HEK293 (cell line): ENCODE results near the gene C19orf73.

Experiments used
- CTCF ChIA-PET: fragments of 350-600 bp; formaldehyde crosslinking; extraction: SDS; loops from one replicate; lab custom pipeline; 2021; ENCODE audit warnings: antibody characterized with exemption; lab: Yijun Ruan, JAX
- POLR2A ChIA-PET: fragments of 300-600 bp; formaldehyde crosslinking; extraction: SDS; loops from one replicate; lab custom pipeline; 2020; ENCODE audit warnings: antibody characterized with exemption, inconsistent platforms; lab: Yijun Ruan, JAX
- H3K27ac ChIP-seq: fragments of 200-500 bp; sonication (Bioruptor generic); 2 replicates; pipeline ENCODE4 v1.5.1; 2014; ENCODE audit warnings: low read depth, low read length, control low read depth, inconsistent platforms; ENCODE audit errors: extremely low read depth
- H3K36me3 ChIP-seq, 2 experiments: fragments of 200-500 bp in 1 of 2; sonication (Bioruptor generic) in 1 of 2; 1 replicate in 1 of 2; 2 replicates in 1 of 2; pipeline ENCODE4 v1.5.1; 2014 to 2017; ENCODE audit warnings: inconsistent platforms in 2 of 2, low read length in 2 of 2; ENCODE audit not compliant: control insufficient read depth in 2 of 2, insufficient read depth in 1 of 2
- H3K4me1 ChIP-seq: fragments of 200-500 bp; sonication (Bioruptor generic); 2 replicates; pipeline ENCODE4 v1.5.1; 2014; ENCODE audit warnings: mild to moderate bottlenecking, low read length, inconsistent platforms; ENCODE audit not compliant: control insufficient read depth, insufficient read depth
- H3K4me3 ChIP-seq: 2 replicates; pipeline ENCODE4 v1.5.1; 2011; ENCODE audit warnings: low read depth, mild to moderate bottlenecking, control low read depth, low read length, moderate library complexity
- H3K9me3 ChIP-seq: fragments of 200-500 bp; sonication (Bioruptor generic); 2 replicates; pipeline ENCODE4 v1.5.1; 2014; ENCODE audit warnings: low read depth, low read length, inconsistent platforms; ENCODE audit not compliant: control insufficient read depth, insufficient read depth
- BCL11A ChIP-seq: fragments of 450-650 bp; formaldehyde crosslinking; IDR thresholded peaks from 2 replicates; pipeline ENCODE4 v1.5.1; 2016; ENCODE audit warnings: low read depth, missing biosample characterization, missing genetic modification characterization
- BCL11B ChIP-seq: fragments of 450-650 bp; formaldehyde crosslinking; IDR thresholded peaks from 2 replicates; pipeline ENCODE4 v1.5.1; 2016; ENCODE audit warnings: low read depth, missing biosample characterization, missing genetic modification characterization
- GLIS1 ChIP-seq: fragments of 450-650 bp; formaldehyde crosslinking; IDR thresholded peaks from 2 replicates; pipeline ENCODE4 v1.5.1; 2016; ENCODE audit warnings: missing biosample characterization, missing genetic modification characterization
- INSM2 ChIP-seq: fragments of 450-650 bp; formaldehyde crosslinking; IDR thresholded peaks from 2 replicates; pipeline ENCODE4 v1.5.1; 2016; ENCODE audit warnings: missing biosample characterization, missing genetic modification characterization
- PRDM4 ChIP-seq: fragments of 450-650 bp; formaldehyde crosslinking; IDR thresholded peaks from 2 replicates; pipeline ENCODE4 v1.5.1; 2017; ENCODE audit warnings: missing biosample characterization, missing genetic modification characterization
- SP2 ChIP-seq: fragments of 450-650 bp; formaldehyde crosslinking; IDR thresholded peaks from 2 replicates; pipeline ENCODE4 v1.5.1; 2016; ENCODE audit warnings: missing biosample characterization, missing genetic modification characterization
- ZBTB17 ChIP-seq: fragments of 450-650 bp; formaldehyde crosslinking; IDR thresholded peaks from 2 replicates; pipeline ENCODE4 v1.5.1; 2016; ENCODE audit warnings: missing biosample characterization, missing genetic modification characterization
- ZBTB44 ChIP-seq: fragments of 450-650 bp; IDR thresholded peaks from 2 replicates; pipeline ENCODE4 v1.5.1; 2018; ENCODE audit warnings: missing biosample characterization, mild to moderate bottlenecking, missing genetic modification characterization
- ZBTB48 ChIP-seq: fragments of 450-650 bp; formaldehyde crosslinking; IDR thresholded peaks from 2 replicates; pipeline ENCODE4 v1.5.1; 2016; ENCODE audit warnings: missing biosample characterization, missing genetic modification characterization
- ZEB2 ChIP-seq: fragments of 450-650 bp; formaldehyde crosslinking; IDR thresholded peaks from 2 replicates; pipeline ENCODE4 v1.5.1; 2016; ENCODE audit warnings: missing biosample characterization, missing genetic modification characterization
- ZFP3 ChIP-seq: fragments of 450-650 bp; formaldehyde crosslinking; IDR thresholded peaks from 2 replicates; pipeline ENCODE4 v1.5.1; 2016; ENCODE audit warnings: low read depth, missing biosample characterization, missing genetic modification characterization
- ZIC2 ChIP-seq: fragments of 450-650 bp; formaldehyde crosslinking; IDR thresholded peaks from 2 replicates; pipeline ENCODE4 v1.5.1; 2016; ENCODE audit warnings: missing biosample characterization, missing genetic modification characterization
- ZNF10 ChIP-seq: fragments of 450-650 bp; formaldehyde crosslinking; IDR thresholded peaks from 2 replicates; pipeline ENCODE4 v1.5.1; 2017; ENCODE audit warnings: missing biosample characterization, missing genetic modification characterization
- ZNF121 ChIP-seq: fragments of 450-650 bp; formaldehyde crosslinking; IDR thresholded peaks from 2 replicates; pipeline ENCODE4 v1.5.1; 2016; ENCODE audit warnings: missing biosample characterization, missing genetic modification characterization
- ZNF174 ChIP-seq: fragments of 450-650 bp; formaldehyde crosslinking; IDR thresholded peaks from 2 replicates; pipeline ENCODE4 v1.5.0; 2017; ENCODE audit warnings: missing biosample characterization, mild to moderate bottlenecking, missing genetic modification characterization
- ZNF214 ChIP-seq: fragments of 450-650 bp; formaldehyde crosslinking; IDR thresholded peaks from 2 replicates; pipeline ENCODE4 v1.5.1; 2017; ENCODE audit warnings: missing biosample characterization, mild to moderate bottlenecking, missing genetic modification characterization, borderline replicate concordance
- ZNF335 ChIP-seq: fragments of 450-650 bp; formaldehyde crosslinking; conservative IDR thresholded peaks from 2 replicates; pipeline ENCODE4 v1.5.1; 2016; ENCODE audit warnings: missing biosample characterization, missing genetic modification characterization
- ZNF501 ChIP-seq: fragments of 450-650 bp; formaldehyde crosslinking; IDR thresholded peaks from 2 replicates; pipeline ENCODE4 v1.5.1; 2016; ENCODE audit warnings: missing biosample characterization, missing genetic modification characterization
- ZNF548 ChIP-seq: fragments of 450-650 bp; formaldehyde crosslinking; IDR thresholded peaks from 2 replicates; pipeline ENCODE4 v1.5.1; 2016; ENCODE audit warnings: missing biosample characterization, missing genetic modification characterization
- ZNF768 ChIP-seq: fragments of 450-650 bp; formaldehyde crosslinking; IDR thresholded peaks from 2 replicates; pipeline ENCODE4 v1.5.1; 2018; ENCODE audit warnings: missing biosample characterization, mild to moderate bottlenecking, missing genetic modification characterization
- TF ChIP-seq, protein P1 (sequence below): fragments of 450-650 bp; formaldehyde crosslinking; IDR thresholded peaks from 2 replicates; pipeline ENCODE4 v1.5.1; 2016; ENCODE audit warnings: missing biosample characterization, missing genetic modification characterization
- TF ChIP-seq, protein P2 (sequence below): fragments of 450-650 bp; formaldehyde crosslinking; IDR thresholded peaks from 2 replicates; pipeline ENCODE4 v1.5.1; 2016; ENCODE audit warnings: missing biosample characterization, missing genetic modification characterization

Gene C19orf73

DNA sequence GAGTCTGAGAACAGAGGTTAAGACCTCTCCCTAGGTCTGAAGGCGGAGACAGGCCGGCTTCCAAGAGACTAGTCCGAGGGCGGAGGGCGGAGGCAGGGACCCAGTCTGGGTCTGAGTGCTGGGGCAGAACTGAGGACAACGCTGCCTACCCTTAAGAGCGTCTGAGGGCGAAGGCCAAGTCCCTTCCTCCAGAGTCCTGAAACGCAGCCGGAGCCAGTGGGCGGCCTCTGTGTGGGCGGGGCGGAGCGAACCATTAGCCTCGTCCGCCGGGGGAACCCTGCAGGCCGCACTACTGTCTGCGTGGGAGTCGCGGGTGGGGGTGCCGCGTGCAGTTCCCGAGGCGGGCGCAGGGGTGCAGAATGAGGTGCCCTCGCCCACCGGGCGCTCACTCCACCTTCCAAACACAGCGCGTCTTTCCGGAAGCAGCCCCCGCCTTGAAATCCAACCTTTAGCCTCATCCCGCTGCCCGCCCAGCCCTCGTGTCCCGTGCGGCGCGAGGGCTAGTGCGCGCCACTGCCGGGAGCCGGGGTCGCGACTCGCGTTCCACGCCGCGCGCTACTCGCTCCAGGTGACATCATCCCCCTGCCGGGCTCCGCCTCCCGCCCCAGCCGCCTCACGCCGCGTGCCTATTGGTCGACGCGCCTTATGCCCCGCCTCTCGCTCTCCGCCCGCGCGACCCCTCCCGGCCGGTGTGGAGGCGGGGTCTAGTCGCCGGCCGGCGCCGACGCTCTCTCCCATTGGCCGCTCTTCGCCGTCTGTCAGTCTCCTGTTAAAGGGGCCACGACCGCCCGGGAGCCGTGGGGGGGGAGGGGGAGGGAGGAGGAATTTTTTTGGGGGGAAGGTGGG lies at the start of gene C19orf73:
Gene C19orf73, minus strand, starts transcription at position 579 of the 846 bp plus-strand sequence. Its CDS starts 121 bp downstream, at position 458.
- ChIA-PET CTCF (interaction anchor here (1.7 kb wide), 1 partner anchor 80 kb away, joined by 7 read pairs; no protein-coding TSS in a partner anchor), POLR2A (interaction anchor here (0.8 to 1.6 kb wide), 5 partner anchors 9 to 125 kb away, joined by 3 to 8 read pairs (median 6); partner anchors contain the start of gene RUVBL2)
- Histone ChIP-seq H3K27ac (peak within 1 kb of the TSS; percentile 82; the same call in 1 of the 2 replicates), H3K9me3 (no peaks in the 10 kb centered on the region), H3K4me1 (peaks cover 10% of the 10 kb centered on the region), H3K36me3 (peaks cover 0 to 9% of the 10 kb centered on the region in 2 experiments; a peak in 2 of 3 replicates), H3K4me3 (peak within 1 kb of the TSS; percentile 54)
- TF ChIP-seq BCL11A (tag by site-specific recombination) (peak; percentile 76; the same call in 1 of the 2 replicates), ZBTB44 (tag by site-specific recombination) (peak; percentile 46; the same call in 1 of the 2 replicates), PRDM4 (tag by site-specific recombination) (peak; percentile 59; the same call in 1 of the 2 replicates), ZNF121 (tag by site-specific recombination) (no peak), ZIC2 (peak; percentile 59), ZNF768 (no peak), ZBTB17 (tag by site-specific recombination) (peak; percentile 78; the same call in 1 of the 2 replicates), ZNF548 (no peak), ZBTB48 (tag by site-specific recombination) (0 out of 2 replicates have a peak, but pooled peaks have one; percentile 41), SP2 (tag by site-specific recombination) (peak; percentile 92), ZEB2 (peak; percentile 98), ZNF214 (tag by site-specific recombination) (no peak), GLIS1 (tag by site-specific recombination) (peak; percentile 61; the same call in 1 of the 2 replicates), BCL11B (peak; percentile 88; the same call in 1 of the 2 replicates), ZNF335 (tag by site-specific recombination) (peak; percentile 90), ZFP3 (tag by site-specific recombination) (no peak), ZNF174 (tag by site-specific recombination) (no peak), ZNF10 (tag by site-specific recombination) (0 out of 2 replicates have a peak, but pooled peaks have one; percentile 13), ZNF501 (tag by site-specific recombination) (peak; percentile 92), INSM2 (tag by site-specific recombination) (no peak; the same call in 1 of the 2 replicates)
- TF ChIP-seq, protein P1, sequence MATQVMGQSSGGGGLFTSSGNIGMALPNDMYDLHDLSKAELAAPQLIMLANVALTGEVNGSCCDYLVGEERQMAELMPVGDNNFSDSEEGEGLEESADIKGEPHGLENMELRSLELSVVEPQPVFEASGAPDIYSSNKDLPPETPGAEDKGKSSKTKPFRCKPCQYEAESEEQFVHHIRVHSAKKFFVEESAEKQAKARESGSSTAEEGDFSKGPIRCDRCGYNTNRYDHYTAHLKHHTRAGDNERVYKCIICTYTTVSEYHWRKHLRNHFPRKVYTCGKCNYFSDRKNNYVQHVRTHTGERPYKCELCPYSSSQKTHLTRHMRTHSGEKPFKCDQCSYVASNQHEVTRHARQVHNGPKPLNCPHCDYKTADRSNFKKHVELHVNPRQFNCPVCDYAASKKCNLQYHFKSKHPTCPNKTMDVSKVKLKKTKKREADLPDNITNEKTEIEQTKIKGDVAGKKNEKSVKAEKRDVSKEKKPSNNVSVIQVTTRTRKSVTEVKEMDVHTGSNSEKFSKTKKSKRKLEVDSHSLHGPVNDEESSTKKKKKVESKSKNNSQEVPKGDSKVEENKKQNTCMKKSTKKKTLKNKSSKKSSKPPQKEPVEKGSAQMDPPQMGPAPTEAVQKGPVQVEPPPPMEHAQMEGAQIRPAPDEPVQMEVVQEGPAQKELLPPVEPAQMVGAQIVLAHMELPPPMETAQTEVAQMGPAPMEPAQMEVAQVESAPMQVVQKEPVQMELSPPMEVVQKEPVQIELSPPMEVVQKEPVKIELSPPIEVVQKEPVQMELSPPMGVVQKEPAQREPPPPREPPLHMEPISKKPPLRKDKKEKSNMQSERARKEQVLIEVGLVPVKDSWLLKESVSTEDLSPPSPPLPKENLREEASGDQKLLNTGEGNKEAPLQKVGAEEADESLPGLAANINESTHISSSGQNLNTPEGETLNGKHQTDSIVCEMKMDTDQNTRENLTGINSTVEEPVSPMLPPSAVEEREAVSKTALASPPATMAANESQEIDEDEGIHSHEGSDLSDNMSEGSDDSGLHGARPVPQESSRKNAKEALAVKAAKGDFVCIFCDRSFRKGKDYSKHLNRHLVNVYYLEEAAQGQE (tag by site-specific recombination): peak; percentile 55
- TF ChIP-seq, protein P2, sequence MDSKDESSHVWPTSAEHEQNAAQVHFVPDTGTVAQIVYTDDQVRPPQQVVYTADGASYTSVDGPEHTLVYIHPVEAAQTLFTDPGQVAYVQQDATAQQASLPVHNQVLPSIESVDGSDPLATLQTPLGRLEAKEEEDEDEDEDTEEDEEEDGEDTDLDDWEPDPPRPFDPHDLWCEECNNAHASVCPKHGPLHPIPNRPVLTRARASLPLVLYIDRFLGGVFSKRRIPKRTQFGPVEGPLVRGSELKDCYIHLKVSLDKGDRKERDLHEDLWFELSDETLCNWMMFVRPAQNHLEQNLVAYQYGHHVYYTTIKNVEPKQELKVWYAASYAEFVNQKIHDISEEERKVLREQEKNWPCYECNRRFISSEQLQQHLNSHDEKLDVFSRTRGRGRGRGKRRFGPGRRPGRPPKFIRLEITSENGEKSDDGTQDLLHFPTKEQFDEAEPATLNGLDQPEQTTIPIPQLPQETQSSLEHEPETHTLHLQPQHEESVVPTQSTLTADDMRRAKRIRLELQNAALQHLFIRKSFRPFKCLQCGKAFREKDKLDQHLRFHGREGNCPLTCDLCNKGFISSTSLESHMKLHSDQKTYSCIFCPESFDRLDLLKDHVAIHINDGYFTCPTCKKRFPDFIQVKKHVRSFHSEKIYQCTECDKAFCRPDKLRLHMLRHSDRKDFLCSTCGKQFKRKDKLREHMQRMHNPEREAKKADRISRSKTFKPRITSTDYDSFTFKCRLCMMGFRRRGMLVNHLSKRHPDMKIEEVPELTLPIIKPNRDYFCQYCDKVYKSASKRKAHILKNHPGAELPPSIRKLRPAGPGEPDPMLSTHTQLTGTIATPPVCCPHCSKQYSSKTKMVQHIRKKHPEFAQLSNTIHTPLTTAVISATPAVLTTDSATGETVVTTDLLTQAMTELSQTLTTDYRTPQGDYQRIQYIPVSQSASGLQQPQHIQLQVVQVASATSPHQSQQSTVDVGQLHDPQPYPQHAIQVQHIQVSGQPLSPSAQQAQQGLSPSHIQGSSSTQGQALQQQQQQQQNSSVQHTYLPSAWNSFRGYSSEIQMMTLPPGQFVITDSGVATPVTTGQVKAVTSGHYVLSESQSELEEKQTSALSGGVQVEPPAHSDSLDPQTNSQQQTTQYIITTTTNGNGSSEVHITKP (tag by site-specific recombination): peak; percentile 100
